ENCODE data around the gene ICA1L. TPM values are rescaled to one million over a fixed set of nuclear protein-coding genes. Genes with fewer than 3 reads are reported as not detected.

The ICA1L gene
- total and polyA plus RNA-seq, 2 of the 8 experiments (the other 6 are each of a cell fraction or from before 2014, with no cell fraction given), result 1.1 to 3.4 TPM

- TF ChIP-seq CHD7 (IDR thresholded peaks at IDR 0.05; ENCODE audit: insufficient replicate concordance, low read length) (no peak), POLR2AphosphoS5 (IDR thresholded peaks at IDR 0.05; ENCODE audit: low read depth, low read length) (no peak), KDM4A (IDR thresholded peaks at IDR 0.05; ENCODE audit: low read depth, low read length, severe bottlenecking) (no peak), TCF12 (IDR thresholded peaks at IDR 0.05; ENCODE audit: low read depth, low read length) (no peak), YY1 (IDR thresholded peaks at IDR 0.05; ENCODE audit: low read depth, low read length) (no peak)
Measured at GRCh38 chr2:202883987-202884675, 12.6 kb upstream of the ICA1L start (continued).
